ENCODE measurements around the gene HEMGN. TPM values are rescaled to one million over a fixed set of nuclear protein-coding genes. Genes with fewer than 3 reads are reported as not detected.

The HEMGN gene
- not detected in 2 replicates for total RNA-seq (ENCODE audit: low replicate concordance)

DNA sequence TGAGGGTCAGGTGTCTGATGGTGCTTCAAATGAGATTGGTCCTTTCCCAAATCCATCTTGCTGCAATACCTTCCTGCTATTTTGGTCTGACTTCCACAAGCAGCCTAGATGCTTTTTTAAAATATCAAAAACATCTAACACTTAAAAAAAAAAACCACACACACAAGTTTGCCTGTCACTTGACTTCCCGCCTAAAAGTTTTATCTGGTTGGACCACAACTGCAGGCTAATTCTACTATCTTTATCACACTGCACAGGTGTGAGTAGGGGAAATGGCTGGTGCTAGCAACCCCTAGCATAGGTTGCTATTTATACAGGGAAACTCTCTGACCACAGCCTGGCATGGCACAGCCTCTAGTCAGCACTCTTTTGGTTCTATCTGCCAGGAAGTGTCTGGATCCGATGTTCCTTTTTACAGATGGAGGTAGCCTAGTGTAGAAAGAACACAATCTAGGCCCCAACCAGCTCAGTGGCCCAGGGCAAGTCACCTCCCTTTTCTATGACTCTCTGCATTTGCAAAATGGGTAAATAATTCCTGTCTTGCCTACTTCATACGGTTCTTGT lies at the start of gene HEMGN:
Gene HEMGN, minus strand, starts transcription at position 92 of the 564 bp plus-strand sequence. Its CDS starts 36 bp downstream, at position 56.
- TF ChIP-seq, protein P1, sequence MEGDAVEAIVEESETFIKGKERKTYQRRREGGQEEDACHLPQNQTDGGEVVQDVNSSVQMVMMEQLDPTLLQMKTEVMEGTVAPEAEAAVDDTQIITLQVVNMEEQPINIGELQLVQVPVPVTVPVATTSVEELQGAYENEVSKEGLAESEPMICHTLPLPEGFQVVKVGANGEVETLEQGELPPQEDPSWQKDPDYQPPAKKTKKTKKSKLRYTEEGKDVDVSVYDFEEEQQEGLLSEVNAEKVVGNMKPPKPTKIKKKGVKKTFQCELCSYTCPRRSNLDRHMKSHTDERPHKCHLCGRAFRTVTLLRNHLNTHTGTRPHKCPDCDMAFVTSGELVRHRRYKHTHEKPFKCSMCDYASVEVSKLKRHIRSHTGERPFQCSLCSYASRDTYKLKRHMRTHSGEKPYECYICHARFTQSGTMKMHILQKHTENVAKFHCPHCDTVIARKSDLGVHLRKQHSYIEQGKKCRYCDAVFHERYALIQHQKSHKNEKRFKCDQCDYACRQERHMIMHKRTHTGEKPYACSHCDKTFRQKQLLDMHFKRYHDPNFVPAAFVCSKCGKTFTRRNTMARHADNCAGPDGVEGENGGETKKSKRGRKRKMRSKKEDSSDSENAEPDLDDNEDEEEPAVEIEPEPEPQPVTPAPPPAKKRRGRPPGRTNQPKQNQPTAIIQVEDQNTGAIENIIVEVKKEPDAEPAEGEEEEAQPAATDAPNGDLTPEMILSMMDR (IDR thresholded peaks at IDR 0.05; ENCODE audit: insufficient read depth, low read length), result no peak
- DNase-seq (ENCODE audit: low read depth), result no peak
- no peak within 1 kb of the TSS for H3K4me3 ChIP-seq (ENCODE audit: low read depth, low read length)

GRCh38 chr9:97987487-97987886 lies 49.5 kb upstream of the HEMGN start:
- TF ChIP-seq, protein P1 (IDR thresholded peaks at IDR 0.05; ENCODE audit: insufficient read depth, low read length), result no peak
- no peak for DNase-seq (ENCODE audit: low read depth)
- H3K4me3 ChIP-seq (ENCODE audit: low read depth, low read length), result no peak overlapping the region

- TF ChIP-seq, protein P1 (IDR thresholded peaks at IDR 0.05; ENCODE audit: insufficient read depth, low read length), result no peak
- peak overlapping the region; percentile 81 for H3K4me3 ChIP-seq (ENCODE audit: low read depth, low read length)
- peak; percentile 34 for DNase-seq (ENCODE audit: low read depth)
These were observed 47.3 kb upstream of the HEMGN start for GRCh38 chr9:97985058-97985861.

DNA sequence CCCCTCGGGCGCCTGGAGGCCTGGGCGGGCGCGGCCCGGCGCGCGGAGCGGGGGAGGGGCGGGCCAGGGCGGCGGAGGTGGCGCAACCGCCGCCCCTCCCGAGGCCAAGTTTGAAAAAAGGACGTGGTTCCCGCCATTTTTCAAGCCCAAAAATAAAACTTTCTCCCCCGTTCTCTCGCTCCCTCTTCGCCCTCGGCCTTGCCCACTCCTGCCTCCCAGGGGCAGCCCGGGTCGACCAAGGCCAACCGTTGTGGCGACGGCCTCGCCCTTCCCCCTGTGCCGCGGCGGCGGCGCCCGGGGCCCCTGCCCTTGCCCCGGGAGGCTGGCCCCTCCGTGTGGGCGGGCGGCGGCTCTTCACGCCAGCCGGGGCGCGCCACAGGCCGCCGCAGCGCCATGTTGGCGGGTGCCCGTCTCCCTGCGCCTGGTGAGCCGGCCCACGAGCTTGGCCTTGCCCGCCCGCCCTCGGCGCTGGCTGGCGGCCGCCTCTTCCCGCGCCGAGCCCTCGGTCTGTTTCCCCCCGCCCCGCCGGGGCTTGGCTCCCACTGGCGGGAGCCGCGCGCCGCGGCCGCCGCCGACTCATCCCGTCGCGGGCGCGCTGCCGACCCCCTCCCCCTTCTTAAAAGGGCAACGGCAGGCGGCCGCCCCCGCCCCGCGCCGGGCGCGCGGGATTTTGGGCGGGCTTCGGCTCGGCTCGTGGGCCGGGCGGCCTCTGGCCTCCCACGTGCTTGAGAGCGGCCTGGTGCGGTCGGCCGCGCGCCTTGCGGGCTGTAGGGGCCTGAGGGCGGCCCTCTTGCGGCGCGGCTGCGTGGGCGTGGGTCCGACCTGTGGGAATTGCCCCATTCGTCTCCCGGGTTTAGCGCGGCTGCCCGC lies 46.5 kb upstream of the HEMGN start:
- peak; percentile 74 for DNase-seq (ENCODE audit: low read depth)
- TF ChIP-seq, protein P1 (IDR thresholded peaks at IDR 0.05; ENCODE audit: insufficient read depth, low read length), result no peak
- peak overlapping the region; percentile 81 for H3K4me3 ChIP-seq (ENCODE audit: low read depth, low read length)

DNA sequence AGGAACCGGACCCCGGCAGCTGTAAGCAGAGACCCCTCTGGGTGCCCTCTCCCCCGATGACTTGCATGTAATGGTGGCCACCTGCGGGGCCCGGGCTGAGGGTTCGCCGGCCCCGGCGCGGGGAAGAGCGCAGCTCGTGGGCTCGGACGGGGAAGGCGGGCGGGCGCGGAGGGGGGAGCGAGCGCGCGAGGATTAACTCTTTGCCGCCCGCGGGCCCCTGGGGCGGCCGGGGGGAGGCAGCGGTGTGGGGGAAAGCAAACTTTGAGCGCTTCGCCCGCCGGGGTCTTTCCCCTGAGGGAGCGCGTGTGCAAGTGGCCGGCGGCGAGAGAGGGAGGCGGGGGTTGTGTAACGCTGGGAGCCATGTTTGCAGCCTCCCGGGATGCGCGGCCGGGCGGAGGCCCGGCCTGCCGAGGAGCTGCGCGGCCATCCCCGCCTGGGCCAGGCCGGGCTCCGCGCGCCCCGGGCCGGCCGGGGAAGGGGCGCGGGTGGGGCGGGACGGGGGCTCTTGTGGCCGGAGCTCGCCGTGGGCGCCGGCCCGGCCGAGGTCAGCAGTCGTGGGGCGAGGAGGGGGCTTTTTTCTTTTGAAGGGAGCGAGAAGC lies 45.7 kb upstream of the HEMGN start:
- TF ChIP-seq, protein P1 (IDR thresholded peaks at IDR 0.05; ENCODE audit: insufficient read depth, low read length), result no peak
- DNase-seq (ENCODE audit: low read depth), result peak; percentile 26
- peak overlapping the region; percentile 81 for H3K4me3 ChIP-seq (ENCODE audit: low read depth, low read length)
